Kidney epithelial cell (primary cell): ENCODE data around the gene PLEKHH3. TPM values are rescaled to one million over a fixed set of nuclear protein-coding genes. Genes with fewer than 3 reads are reported as not detected.
"Not testable (repeated sequence)": the region's sequence is repeated elsewhere in the genome, so short reads cannot be mapped to it uniquely, and the experiment has no call there.

Experiments used
- DNase-seq: peaks from one replicate; pipeline ENCODE4 v3.0.0-alpha.2; 2010; ENCODE audit warnings: low read depth
- H3K27me3 ChIP-seq: 2 replicates; pipeline ENCODE4 v1.6.0; 2011; ENCODE audit warnings: low read length; ENCODE audit not compliant: control insufficient read depth, insufficient read depth
- H3K36me3 ChIP-seq: 2 replicates; pipeline ENCODE4 v1.5.1; 2011; ENCODE audit warnings: low read length; ENCODE audit not compliant: control insufficient read depth, insufficient read depth
- H3K4me3 ChIP-seq: 2 replicates; pipeline ENCODE4 v1.5.1; 2011; ENCODE audit warnings: low read depth, mild to moderate bottlenecking, control low read depth, low read length
- CTCF ChIP-seq: IDR thresholded peaks from 2 replicates; pipeline ENCODE4 v1.5.1; 2011; ENCODE audit warnings: mild to moderate bottlenecking, moderate library complexity, low read length, control low read depth, inconsistent platforms; ENCODE audit not compliant: insufficient read depth, poor library complexity, severe bottlenecking
- total RNA-seq: library from RNA; depleted of rRNA; stranded (reverse); fragments of >200 nt; gene quantifications from 2 replicates; pipeline ENCODE4 v1.2.3, GENCODE V29; 2015

The PLEKHH3 gene
- total RNA-seq, 1 donor from 2014 or later, result 11.2 TPM

- Histone ChIP-seq H3K4me3 (no peak overlapping the region), H3K36me3 (peaks cover 10% of the 10 kb centered on the region), H3K27me3 (no peaks in the 10 kb centered on the region)
- DNase-seq, result no peak
- no peak for TF ChIP-seq CTCF
Measured at GRCh38 chr17:42670789-42671657, 5.8 kb downstream of the PLEKHH3 start.

DNA sequence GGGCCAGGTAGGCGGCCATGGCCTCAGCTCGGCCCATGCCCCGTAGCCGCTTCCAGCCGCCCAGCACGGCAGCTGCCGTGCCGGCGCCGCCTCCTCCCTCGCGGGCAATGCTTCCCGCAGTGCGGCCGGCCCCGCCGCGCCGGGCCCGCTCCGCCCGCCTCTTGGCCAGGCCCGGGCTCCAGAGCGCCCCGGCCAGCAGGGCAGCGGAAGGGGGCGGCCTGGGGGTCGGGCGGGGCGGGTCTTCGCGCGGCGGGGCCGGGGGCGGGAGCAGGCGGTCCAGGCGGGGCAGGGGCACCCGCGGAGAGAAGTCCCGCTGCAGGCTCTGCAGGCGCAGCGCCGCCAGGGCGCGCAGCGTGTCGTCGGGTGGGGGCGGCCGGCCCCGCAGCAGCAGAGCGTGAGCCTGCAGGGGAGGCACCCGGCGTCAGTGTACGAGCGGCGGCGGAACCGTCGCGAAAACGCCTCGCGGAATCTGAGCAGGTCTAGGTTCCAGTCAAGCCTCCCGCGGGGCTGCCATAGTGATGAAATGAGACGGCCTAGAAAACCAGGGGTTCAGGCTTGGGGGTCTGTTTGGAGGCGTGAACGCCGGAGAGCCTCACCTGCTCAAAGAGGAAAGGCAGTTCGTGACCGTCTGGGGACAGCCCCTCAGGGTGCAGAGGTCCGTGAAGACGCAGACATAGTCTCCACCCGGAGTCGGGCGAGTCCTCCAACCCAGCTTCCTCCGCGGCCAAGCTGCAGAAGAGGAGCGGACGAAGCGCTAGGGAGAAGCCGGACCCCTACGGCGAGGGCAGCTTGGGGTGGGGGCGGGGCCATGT, 6.6 kb downstream of the PLEKHH3 start:
- no peak for TF ChIP-seq CTCF
- no peak for DNase-seq
- Histone ChIP-seq H3K27me3 (no peaks in the 10 kb centered on the region), H3K4me3 (no peak overlapping the region), H3K36me3 (peaks cover 10% of the 10 kb centered on the region)

DNA sequence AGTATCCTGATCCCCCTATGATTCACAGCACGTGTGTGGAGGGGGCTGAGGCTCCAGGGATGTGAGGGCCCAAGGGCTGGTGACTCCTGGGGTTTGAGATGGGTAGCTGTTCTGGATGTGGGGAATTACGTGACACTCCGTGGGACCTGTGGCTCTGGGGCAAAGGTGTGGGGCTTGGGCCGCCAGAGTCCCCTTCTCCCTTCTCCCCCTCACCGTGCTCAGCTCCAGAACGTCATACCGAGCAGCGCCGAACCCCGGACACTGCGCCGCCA, 7.2 kb downstream of the PLEKHH3 start:
- TF ChIP-seq CTCF, result no peak

DNA sequence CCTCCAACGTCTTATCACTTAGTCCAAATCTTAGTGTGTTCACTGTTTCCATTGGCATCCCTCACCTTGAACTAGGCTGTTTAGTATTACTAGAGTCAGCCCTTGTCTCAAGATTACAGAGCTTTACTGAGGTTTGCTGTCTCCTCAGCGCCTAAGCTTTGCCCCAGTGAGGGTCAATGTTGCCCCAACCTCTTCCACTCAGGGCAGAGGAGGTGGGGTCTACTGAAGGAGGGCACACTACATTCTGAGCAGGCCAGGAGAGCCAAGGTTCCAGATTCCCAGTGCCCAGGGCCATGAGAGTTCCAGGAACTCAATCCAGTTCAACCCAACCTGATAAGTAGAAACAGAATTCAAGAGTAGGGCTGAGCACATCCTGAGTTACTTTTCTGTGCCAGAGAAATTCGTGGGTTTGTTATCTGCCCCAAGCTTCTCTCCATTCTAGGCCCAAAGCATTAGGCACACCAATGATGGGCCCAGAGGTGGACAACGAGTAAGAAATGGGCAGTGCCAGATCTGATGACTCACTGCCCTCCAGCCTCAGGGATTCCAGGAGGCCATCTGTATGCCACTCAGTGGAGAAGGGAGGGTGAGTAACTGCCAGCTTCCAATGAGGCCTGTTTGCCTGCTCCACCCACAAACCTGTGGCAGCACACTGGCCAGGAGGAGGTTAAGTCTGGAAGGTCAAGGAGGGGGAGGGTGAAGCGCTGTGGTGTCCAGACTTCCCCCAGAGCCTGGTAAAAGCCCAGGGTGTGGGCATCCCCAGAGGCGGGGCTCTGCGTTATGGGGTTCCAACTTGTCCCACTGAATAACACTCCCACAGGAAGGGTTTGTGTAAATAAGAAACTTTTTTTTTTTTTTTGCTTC, 9.5 kb downstream of the PLEKHH3 start:
- Histone ChIP-seq H3K4me3 (no peak overlapping the region), H3K36me3 (peaks cover 8% of the 10 kb centered on the region), H3K27me3 (no peaks in the 10 kb centered on the region)
- DNase-seq, result peak; percentile 79
- TF ChIP-seq CTCF, result no peak

More for the DNA sequence above, 7.2 kb downstream of the PLEKHH3 start:
- Histone ChIP-seq H3K27me3 (no peaks in the 10 kb centered on the region), H3K4me3 (no peak overlapping the region), H3K36me3 (peaks cover 10% of the 10 kb centered on the region)
- no peak for DNase-seq

DNA sequence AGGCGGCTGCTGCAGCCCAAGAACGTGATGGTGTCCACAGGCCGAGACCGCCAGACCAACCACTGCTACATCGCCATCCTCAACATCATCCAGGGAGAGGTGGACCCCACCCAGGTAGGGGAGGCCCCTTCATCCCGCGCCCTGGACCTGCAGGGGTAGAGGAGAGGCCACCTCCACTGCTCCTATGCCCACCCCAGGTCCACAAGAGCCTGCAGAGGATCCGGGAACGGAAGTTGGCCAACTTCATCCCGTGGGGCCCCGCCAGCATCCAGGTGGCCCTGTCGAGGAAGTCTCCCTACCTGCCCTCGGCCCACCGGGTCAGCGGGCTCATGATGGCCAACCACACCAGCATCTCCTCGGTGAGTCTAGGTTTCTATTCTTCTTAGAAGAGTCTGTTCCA, 10.7 kb downstream of the PLEKHH3 start:
- not testable (repeated sequence) for H3K36me3 ChIP-seq, H3K4me3 ChIP-seq, DNase-seq, H3K27me3 ChIP-seq

DNA sequence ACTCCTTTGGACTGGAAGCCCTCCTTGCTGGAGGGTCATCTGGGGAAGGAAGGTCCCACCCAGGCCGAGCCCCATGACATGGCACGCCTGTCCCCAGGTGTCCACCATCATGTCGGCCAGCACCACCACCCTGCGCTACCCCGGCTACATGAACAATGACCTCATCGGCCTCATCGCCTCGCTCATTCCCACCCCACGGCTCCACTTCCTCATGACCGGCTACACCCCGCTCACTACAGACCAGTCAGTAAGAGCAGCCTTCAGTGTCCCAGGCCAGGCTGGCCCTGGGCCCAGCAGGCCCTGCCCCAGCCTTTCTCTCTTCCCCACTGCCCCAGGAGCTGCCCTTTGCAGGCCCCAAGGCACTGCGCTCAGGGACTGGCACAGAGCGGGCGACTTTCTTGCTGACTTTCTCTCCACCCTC, 11.2 kb downstream of the PLEKHH3 start:
- no peak overlapping the region for H3K4me3 ChIP-seq
- no peak for DNase-seq
- H3K27me3 ChIP-seq, result no peaks in the 10 kb centered on the region
- no peak for TF ChIP-seq CTCF
- peaks cover 6% of the 10 kb centered on the region for H3K36me3 ChIP-seq
